Activated T-cell treated with anti-CD3 and anti-CD28 coated beads for 48 hours (primary cell): Measurements from ENCODE around the gene IL32.
A peak's percentile ranks its signal among the peaks of the same experiment; 100 is the strongest.

Experiments used
- DNase-seq: peaks from one replicate; pipeline ENCODE4 v3.0.0-alpha.2; 2020; ENCODE audit warnings: low read depth

Gene IL32

DNA sequence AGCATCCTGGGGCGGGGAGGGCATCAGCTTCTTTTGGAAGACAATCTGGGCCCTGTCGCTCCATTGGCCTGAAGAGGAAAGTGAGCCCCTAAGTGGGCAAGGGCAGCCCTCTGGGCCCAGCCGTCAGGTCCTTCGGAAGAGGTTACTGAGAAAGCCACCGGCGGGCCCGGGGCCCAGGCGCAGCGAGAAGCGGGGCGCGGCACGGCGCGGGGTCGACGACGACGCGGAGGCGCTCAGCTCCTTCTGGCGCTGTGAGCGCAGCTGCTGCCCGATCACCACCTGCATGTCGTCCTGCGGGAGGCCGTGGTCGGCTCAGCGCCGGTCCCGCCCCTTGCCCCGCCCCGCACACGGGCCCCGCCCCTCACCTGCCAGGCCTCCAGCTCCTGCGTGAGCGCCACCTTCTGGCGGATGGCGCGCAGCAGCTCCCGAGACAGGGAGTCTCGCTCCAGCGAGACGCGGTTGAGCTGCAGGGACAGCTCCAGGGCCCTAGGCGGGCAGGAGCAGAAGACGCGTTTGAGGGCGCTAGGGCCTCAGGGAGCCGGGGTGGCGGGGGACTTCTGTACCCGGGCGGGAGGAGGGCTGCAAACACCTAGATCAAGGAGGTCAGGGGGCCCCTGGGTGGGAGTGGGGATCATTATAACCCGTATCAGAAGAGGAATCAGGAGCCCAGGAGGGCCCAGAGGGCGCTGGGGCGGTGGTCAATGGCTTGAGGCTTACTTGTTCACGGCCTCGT is 37.3 kb upstream of the IL32 start:
- DNase-seq: peak; percentile 91

DNA sequence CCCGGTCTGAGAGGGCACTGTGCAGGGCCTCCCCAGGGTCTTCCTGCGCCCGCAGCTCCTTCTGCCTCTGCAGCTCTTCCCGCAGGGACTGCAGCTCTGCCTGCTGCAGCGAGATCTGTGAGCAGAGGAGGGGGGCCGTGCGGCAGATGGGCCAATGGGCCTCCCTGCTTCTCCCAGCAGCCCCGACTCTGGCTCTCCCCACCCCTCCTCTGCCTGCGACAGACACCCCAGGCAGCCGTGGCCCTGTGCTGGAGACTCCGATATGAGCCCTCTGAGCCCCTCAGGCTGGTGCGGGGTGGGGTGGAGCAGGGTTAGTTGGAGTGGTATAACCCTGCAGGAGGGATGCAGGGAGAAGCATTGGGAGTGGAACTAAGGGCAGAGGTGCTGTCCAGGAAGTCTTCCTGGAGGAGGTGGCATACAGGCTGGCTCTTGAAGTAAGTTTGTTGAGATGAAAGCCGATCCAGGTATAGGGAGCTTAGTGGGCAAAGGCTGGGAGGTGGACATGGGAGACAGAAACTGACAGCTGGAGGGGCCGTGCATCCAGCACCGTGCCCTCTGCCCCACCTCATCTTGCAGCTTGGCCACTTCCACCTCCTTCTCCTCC is 36.6 kb upstream of the IL32 start:
- no peak for DNase-seq

DNA sequence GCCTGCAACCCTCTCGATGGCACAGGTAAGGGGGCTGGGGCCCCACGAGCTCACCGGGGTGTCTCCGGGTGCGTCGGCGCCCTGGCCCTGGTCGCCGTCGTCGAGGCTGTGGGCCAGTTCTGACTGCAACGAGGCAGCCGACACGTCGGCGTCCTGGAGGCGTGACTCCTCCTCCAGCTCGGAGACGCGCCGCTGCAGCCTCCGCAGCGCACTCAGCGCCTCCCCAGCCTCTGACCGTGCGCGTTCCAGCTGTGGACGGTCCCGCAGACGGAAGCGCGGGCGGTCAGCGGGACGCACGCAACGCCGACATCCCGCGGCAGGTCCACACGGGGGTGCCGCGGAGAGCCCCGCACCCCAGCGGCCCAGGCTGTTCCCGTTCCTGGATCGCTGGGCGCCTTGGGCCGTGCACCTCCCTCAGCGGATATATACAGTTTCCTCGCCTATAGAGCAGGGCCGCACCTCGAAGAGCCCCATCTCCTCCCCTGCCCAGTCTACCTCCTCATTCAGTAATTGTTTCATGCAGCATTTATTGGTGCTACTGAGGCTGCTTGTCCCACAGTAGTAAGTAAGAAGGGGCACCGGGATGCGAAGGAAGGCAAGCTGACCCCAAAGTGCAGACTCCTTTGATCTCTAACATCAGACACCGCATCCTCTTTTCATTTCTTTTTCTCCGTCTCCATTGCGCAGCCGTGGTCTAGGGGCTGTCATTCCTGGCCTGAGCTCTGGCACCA is 35.8 kb upstream of the IL32 start:
- peak; percentile 53 for DNase-seq

DNA sequence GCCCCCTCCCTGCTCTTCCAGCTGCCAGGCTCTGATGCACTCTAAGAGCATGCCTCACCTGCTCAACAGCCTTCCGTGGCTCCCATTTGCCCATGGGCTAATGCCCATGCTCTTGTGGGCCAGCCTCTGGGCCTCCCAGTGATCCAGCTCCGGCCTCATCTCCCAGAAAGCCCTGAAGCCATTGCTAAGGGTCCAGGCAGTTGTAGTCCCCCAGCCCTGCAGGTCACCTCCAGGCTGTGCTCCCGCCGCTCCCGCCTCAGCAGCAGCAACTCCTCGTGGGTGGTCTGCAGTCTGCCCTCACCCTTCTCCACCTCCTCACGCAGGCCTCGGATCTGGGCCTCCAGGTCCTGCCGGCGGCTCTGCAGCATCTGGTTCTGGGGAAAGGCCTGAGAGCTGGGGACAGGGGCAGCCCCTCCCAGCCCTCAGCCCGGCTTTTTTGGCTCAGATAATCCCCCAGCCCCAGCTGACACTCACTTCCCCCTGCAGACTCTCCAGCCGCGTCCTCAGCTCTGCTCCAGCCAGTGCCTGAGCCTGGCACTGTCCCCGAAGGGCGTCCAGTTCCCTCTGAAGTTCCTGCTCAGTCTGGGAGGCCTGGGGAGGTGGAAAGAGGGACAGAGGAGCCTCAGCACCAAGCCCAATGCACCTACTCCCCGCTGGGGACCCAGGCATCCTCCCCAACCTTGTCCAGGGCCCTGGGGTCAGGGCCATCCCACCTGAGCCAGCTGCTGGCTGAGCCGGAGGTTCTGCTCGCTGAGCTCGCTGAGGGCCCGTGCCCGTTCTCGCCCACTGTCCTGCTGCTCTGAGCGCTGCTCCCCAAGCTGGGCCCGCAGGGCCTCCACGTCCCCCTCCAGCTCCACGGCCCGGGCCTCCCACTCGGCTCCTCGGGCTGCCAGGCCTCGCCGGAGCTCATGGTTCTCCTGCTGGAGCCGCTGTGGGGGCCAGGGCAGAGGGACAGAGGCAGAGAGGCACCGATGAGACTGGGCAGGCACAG is 34.9 kb upstream of the IL32 start:
- no peak for DNase-seq

DNA sequence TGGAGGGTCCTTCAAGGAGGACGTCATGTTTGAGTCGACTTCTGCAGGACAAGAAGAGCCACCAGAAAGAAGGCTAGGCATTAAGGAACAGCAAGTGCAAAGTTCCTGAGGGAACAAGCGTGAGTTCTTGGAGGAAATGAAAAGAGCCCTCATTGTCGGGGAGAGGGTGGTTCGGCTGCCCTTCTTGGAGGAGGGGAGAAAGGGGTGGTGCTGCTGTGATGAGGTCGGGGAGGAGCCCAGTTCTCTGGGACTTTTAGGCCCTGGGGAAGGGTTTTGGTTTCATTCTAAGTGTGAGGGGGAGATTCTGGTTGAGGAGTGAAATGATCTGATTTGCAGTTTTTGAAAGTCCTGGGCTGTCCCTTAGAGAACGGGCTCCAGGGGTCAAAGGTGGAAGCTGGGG is 32.8 kb upstream of the IL32 start:
- no peak for DNase-seq

DNA sequence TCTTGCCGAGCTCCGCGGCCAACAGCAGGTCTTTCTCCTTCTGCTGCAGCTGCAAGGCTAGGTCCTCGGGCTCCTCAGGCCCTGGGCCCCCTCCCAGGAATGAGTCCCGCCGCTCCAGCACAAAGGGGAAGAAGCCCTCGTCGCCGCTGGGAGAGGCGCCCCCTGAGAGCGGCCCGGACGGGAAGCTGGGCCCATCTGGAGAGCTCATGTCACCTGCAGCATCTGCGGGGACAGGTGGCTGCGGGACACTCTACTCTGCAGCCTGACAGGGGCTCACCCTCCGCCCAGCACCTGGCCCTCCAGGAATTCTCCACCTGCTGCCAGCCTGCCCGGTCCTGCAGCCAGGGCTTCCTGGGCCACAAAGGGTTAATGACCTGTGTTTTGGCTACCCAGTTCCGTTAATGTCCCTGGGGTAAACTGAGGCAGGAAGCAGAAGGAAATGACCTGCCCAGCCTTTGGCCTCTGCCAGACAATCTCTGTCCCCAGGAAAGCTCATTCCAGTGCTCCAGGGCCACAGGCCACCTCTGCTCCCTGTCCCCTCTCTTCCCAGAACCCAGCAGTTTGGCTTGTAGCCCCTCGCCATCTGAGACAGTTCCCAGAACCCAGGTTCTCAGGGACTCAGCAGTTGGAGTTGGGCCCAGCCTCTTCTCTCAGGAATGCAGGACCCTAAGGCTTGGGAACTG is 30.0 kb upstream of the IL32 start:
- DNase-seq: no peak

DNA sequence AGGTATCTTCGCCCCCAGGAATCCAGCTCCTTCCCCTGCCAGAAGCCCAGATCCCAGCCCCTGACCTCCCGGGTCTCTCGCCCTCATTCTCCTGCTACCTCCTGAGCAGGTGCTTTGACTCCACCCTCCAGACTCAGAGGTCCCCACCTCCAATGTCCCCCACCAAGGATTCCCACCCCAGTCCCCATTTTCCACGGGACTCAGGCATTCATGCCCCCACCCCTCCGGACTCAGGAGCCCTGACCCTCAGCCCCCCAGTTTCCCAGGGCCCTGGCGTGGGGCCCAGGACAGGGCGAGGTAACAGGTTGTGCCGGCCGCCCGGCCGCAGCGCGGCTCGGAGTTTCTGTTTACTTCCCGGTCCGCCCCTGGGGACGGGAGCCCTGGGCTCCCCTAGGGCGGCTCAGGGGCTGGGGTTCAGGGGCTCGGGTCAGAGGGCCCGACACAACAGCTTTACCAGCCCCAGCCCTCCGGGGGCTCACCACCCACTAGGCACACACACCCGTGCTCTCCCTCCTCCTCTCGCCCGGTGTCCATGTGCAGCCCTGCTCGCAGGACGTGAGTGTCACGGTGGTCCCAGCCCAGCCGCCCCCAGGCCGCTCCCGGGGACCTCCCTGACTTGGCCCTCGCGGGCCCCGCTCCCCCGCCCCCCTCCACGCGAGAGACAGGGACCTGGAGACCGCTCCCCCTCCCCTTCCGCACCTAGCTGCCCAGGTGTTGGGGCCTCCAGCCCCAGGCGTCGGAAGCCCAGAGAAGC is 29.3 kb upstream of the IL32 start:
- no peak for DNase-seq

DNA sequence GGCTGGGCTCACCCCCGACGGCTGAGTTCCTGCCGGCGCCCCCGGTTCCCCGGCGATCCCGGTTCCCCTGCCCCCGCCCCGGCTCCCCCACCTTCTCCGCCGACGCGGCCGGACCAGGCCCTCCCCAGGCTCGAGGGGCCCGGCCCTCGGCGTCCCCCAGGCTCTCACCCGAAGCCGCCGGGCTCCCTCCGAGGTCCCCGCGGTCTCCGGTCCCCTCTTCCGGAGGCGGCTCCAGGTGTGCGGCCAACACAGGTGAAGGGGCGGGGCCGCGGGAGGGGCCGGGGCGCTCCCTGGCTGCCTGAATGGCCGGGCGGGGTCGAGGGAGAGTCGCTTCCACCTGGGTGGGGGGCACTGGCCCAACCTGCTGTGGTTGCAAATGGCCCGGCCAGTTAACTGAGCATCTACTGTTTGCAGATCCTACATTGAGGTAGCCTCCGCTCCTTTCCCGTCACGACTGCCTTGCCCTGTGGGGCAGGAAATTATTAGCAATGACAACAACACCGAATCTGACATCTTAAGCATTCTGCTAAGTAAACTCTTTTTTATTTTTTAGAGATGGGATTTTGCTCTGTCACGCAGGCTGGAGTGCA is 28.6 kb upstream of the IL32 start, which contains the start of gene BICDL2:
TSS of gene BICDL2 (minus strand) at position 219 of the 590 bp plus-strand sequence. CDS start 1,448 bp downstream, outside the sequence.
- DNase-seq: no peak

DNA sequence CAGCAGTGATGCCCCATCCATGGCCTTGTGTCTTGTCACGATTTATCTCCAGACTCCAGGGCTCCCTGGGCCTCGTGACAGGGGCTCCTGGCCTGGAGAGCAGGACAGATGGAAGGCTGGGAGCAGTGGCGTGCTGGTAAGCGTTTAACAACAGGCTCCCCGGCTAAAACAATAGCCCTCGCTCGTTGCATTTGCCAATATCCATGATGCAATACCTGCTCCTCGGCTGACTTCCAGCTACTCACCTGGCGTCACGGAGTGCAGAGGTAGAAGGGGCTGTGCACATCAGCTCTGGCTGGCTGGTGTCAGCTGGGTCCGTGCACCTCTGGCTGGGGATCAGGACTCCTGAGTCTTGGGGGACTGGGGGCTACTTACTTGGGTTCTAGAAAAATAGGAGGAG is 27.2 kb upstream of the IL32 start:
- DNase-seq: no peak

DNA sequence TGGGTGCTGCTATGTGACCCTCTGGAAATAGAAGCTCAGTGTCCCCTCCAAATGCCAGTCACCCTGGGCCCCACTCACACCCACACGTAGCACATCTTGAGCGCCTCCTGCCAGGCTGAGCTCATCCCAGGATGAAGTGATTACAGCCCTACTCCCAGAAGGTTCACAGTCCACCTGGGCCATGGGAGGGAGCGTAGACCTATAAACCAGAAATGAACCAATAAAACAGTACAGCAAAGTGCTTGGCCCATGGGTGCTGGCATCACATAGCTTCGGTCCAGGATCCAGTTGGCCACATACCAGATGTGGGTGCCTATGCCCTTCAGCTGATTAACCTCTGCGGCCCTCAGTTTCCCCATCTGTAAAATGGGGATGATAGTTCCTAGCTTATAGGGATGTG is 26.5 kb upstream of the IL32 start:
- DNase-seq: no peak

DNA sequence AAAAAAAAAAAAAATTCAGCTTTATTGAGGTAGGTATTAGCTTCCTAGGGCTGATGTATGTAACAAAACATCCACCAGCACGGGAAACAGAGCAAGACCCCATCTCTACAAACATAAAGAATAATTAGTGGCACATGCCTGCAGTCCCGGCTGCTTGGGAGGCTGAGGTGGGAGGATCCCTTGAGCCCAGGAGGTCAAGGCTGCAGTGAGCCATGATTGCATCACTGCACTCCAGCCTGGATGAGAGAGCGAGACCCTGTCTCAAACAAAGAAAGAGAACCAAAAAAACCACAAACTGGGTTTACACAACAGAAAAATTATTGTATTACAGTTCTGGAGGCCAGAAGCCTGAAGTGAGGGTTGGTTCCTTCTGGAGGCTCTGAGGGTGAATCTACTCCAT is 23.1 kb upstream of the IL32 start:
- no peak for DNase-seq

DNA sequence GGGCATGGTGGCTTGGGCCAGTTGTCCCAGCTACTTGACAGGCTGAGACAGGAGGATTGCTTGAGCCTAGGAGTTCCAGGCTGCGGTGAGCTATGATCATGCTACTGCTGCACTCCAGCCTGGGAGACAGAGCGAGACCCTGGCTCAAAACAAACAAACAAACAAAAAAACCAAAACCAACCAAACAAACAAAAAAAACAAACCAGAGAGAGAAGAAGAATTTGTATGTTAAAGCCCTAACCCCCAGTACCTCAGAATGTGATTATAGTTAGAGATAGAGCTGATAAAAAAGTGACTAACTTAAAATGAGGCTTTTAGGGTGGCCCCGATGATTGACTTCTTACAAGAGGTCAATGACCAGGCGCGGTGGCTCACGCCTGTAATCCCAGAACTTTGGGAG is 20.7 kb upstream of the IL32 start:
- no peak for DNase-seq

DNA sequence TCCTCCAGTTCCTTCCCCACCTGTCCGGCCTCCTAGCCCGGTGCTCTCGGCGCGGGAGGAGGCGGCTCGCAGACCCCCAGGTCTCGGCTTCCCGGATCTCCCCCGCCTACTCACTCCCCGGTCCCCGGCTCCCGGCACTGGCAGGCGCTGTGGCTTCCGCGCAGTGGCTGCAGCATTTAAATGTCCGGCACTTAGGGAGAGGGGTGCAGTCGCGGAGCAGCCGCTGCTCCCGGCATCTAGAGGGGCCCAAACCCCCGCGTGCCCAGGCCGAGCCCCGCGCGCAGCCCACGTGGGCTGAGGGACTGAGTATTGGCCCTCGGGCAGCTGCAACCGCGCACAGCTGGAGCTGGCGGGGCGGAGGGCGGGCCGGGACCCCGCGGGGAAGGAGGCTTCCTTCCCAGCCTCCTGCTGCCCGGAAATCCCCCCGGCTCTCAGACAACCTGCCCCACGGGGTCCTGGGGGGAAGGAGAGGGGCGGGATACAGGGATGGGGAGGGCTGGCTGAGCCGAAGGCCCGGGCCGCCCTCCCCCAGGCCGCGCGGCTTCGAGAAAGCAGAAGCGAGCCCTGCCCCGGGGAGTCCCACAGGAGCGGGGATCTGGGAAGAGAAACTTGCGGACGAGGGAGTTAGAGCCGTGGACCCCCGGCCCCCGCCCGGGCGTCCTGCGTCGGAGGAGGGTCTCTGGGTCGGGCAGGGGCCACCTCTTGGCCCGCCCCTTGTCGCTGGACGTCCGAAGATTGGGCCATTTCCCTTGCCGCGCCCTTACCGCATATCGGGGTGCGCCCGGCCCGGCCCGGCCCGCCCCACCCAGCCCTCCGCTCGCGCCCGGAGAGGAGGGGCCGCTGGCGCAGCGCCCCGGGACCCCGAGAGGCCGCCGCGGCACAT is 19.4 kb upstream of the IL32 start, which contains the start of gene MMP25:
TSS of gene MMP25 (plus strand) at position 804 of the 883 bp plus-strand sequence. CDS start 357 bp downstream, outside the sequence.
- DNase-seq: no peak

DNA sequence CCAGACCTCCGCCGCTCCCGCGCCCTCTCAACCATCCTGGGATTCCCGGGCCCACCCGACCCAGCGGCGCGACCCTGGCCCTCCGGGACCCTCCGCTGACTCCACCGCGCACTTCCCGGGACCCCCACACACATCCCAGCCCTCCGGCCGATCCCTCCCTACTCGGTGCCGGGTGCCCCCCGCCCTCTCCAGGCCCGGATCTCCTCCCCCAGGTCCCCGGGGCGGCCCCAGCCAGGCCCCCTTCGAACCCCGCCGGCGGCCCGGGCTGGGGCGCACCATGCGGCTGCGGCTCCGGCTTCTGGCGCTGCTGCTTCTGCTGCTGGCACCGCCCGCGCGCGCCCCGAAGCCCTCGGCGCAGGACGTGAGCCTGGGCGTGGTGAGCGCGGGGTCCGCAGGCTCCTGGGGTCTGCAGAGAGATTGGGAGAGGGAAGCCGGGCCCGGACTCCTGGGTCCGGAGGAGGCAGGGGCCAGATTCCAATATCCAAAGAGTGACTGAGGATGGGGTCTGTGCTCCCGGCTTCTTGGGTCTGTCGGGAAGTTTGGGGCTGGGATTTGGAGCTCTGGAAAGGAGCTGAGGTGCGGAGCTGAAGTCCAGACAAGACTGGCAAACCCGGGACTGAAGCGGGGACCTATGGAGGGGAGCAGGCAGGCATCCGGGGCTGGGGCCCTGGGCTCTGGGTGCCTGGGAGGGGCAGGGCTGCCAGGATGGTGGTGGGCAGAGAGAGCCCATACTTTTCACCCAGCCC is 18.6 kb upstream of the IL32 start:
- no peak for DNase-seq

DNA sequence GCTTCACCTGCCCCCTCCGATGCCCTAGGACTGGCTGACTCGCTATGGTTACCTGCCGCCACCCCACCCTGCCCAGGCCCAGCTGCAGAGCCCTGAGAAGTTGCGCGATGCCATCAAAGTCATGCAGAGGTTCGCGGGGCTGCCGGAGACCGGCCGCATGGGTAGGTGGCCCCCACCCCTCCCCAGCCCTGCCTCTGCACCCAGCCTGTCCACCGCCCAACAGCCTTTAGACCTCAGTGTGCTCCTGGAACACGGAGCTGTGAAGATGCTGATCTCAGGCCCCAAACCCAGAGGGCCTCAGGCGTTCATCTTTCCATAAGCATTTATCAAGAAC is 18.1 kb upstream of the IL32 start:
- DNase-seq: no peak

DNA sequence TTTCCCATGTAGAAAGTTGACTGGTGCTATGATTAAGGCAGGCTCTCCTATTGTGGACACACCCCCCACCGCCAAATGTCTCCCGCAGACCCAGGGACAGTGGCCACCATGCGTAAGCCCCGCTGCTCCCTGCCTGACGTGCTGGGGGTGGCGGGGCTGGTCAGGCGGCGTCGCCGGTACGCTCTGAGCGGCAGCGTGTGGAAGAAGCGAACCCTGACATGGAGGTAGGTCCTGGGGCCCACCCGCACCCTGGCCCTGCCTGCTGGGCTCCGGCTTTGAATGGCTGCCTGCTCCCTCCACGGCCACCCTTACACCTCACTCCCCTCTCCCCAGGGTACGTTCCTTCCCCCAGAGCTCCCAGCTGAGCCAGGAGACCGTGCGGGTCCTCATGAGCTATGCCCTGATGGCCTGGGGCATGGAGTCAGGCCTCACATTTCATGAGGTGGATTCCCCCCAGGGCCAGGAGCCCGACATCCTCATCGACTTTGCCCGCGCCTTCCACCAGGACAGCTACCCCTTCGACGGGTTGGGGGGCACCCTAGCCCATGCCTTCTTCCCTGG is 15.4 kb upstream of the IL32 start:
- DNase-seq: no peak

DNA sequence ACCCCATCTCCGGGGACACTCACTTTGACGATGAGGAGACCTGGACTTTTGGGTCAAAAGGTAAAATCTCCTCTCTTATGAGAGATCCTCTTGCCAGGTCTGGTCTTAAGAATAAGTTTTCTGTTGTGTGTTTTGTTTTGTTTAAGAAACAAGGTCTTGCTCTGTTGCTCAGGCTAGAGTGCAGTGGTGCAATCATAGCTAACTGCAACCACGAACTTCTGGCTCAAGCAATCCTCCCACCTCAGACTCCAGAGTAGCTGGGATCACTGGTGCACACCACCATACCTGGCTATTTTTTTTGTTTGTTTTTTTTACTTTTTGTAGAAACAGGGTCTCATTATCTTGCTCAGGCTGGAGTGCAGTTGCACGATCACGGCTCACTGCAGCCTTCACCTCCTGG is 15.0 kb upstream of the IL32 start:
- no peak for DNase-seq

DNA sequence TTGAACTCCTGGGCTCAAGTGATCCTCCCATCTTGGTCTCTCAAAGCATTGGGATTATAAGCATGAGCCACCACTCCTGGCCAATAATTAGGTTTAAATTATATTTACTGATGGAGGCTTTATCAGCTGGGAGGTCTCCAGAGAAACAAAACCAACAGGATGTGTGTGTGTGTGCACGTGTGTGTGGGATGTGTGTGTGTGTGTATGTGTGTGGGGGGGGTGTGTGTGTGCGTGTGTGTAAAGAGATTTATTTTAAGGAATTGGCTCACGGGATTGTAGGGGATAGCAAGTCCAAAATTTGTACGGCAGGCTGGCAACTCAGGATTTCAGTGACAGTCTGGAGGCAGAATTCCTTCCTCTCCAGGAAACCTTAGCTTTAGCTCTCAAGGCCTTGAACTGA is 14.4 kb upstream of the IL32 start:
- DNase-seq: no peak
